NB4 (cell line): ENCODE measurements around the gene SRGAP3.

ENCODE experiments used
- DNase-seq: peaks from one replicate; pipeline ENCODE4 v3.0.0; 2010; ENCODE audit warnings: low read depth
- H3K4me3 ChIP-seq: one replicate; pipeline ENCODE4 v1.5.1; 2011; ENCODE audit warnings: mild to moderate bottlenecking, low read depth, low read length, moderate library complexity
- CTCF ChIP-seq: IDR thresholded peaks from one replicate; pipeline ENCODE4 v1.5.1; 2012; ENCODE audit warnings: low read depth, low read length
- MAX ChIP-seq: IDR thresholded peaks from 2 replicates; pipeline ENCODE4 v1.6.1; 2011; ENCODE audit warnings: low read depth, low read length
- MYC ChIP-seq: IDR thresholded peaks from 2 replicates; pipeline ENCODE4 v1.6.1; 2011; ENCODE audit warnings: low read depth, low read length
- POLR2A ChIP-seq: IDR thresholded peaks from 2 replicates; pipeline ENCODE4 v1.6.1; 2011; ENCODE audit warnings: mild to moderate bottlenecking; ENCODE audit not compliant: insufficient read length; ENCODE audit errors: extremely low read depth

SRGAP3 gene

GRCh38 chr3:8981700-8982099 is 267.7 kb downstream of the SRGAP3 start:
- no peak for TF ChIP-seq MYC
- no peak for TF ChIP-seq CTCF
- no peak for TF ChIP-seq MAX
- no peak for TF ChIP-seq POLR2A
- H3K4me3 ChIP-seq = no peak overlapping the region
- DNase-seq = no peak

GRCh38 chr3:8981296-8981695 is 268.1 kb downstream of the SRGAP3 start:
- H3K4me3 ChIP-seq = no peak overlapping the region
- DNase-seq = no peak
- TF ChIP-seq MAX (no peak), CTCF (no peak), MYC (no peak), POLR2A (no peak)

GRCh38 chr3:8980756-8981257 is 268.6 kb downstream of the SRGAP3 start:
- no peak overlapping the region for H3K4me3 ChIP-seq
- TF ChIP-seq MYC (no peak), MAX (no peak), CTCF (no peak), POLR2A (no peak)
- DNase-seq = no peak

- no peak overlapping the region for H3K4me3 ChIP-seq
- DNase-seq = no peak
- TF ChIP-seq POLR2A = no peak
- TF ChIP-seq MAX = no peak
- no peak for TF ChIP-seq CTCF
- no peak for TF ChIP-seq MYC
Observed at GRCh38 chr3:8979262-8979661, 270.2 kb downstream of the SRGAP3 start.

- no peak overlapping the region for H3K4me3 ChIP-seq
- TF ChIP-seq POLR2A = no peak
- TF ChIP-seq CTCF = no peak
- TF ChIP-seq MAX = no peak
- no peak for TF ChIP-seq MYC
- DNase-seq = no peak
Observed at GRCh38 chr3:8978551-8978950, 270.9 kb downstream of the SRGAP3 start.
